Parathyroid adenoma (tissue), 2 donors: Measurements from ENCODE around the gene SH3PXD2B.

Source experiments
- H2AFZ ChIP-seq: fragments of 300-600 bp; sonication (generic); one replicate; pipeline ENCODE4 v1.7.0; 2017; ENCODE audit warnings: antibody characterized with exemption, mild to moderate bottlenecking
- H3K27ac ChIP-seq: fragments of 300-600 bp; sonication (generic); one replicate; pipeline ENCODE4 v1.7.0; 2017
- H3K27me3 ChIP-seq: fragments of 300-600 bp; sonication (generic); one replicate; pipeline ENCODE4 v1.7.0; 2017; ENCODE audit warnings: low read length; ENCODE audit not compliant: control insufficient read depth, insufficient read depth
- H3K36me3 ChIP-seq: fragments of 300-600 bp; sonication (generic); one replicate; pipeline ENCODE4 v1.7.0; 2017; ENCODE audit warnings: low read length; ENCODE audit not compliant: control insufficient read depth, insufficient read depth
- H3K4me1 ChIP-seq: fragments of 300-600 bp; sonication (generic); one replicate; pipeline ENCODE4 v1.7.0; 2017; ENCODE audit warnings: control low read depth
- H3K4me2 ChIP-seq: fragments of 300-600 bp; sonication (generic); one replicate; pipeline ENCODE4 v1.7.0; 2017; ENCODE audit warnings: low read length
- H3K4me3 ChIP-seq: fragments of 300-600 bp; sonication (generic); one replicate; pipeline ENCODE4 v1.7.0; 2017; ENCODE audit warnings: low read depth, low read length
- H3K79me2 ChIP-seq: fragments of 300-600 bp; sonication (generic); one replicate; pipeline ENCODE4 v1.7.0; 2017; ENCODE audit warnings: control low read depth
- H3K9ac ChIP-seq: fragments of 300-600 bp; sonication (generic); one replicate; pipeline ENCODE4 v1.7.0; 2017; ENCODE audit warnings: mild to moderate bottlenecking
- H3K9me3 ChIP-seq: fragments of 300-600 bp; sonication (generic); one replicate; pipeline ENCODE4 v1.7.0; 2017; ENCODE audit warnings: low read length; ENCODE audit not compliant: control insufficient read depth
- CTCF ChIP-seq: fragments of 300-600 bp; sonication (generic); IDR thresholded peaks from one replicate; pipeline ENCODE4 v1.7.0; 2017; ENCODE audit warnings: antibody characterized with exemption, mild to moderate bottlenecking
- donor health status: primary hyperparathyroidism.

SH3PXD2B gene

GRCh38 chr5:172492097-172492840, 37.9 kb upstream of the SH3PXD2B start:
- no peak for TF ChIP-seq CTCF
- H3K4me3 ChIP-seq, result no peak overlapping the region
- H3K9ac ChIP-seq, result no peak overlapping the region
- no peaks in the 10 kb centered on the region for H3K36me3 ChIP-seq
- H3K27ac ChIP-seq, result no peak overlapping the region
- H3K9me3 ChIP-seq, result no peaks in the 10 kb centered on the region
- no peak overlapping the region for H3K4me2 ChIP-seq
- H2AFZ ChIP-seq, result no peak overlapping the region
- H3K27me3 ChIP-seq, result no peaks in the 10 kb centered on the region
- H3K4me1 ChIP-seq, result no peaks in the 10 kb centered on the region
- no peaks in the 10 kb centered on the region for H3K79me2 ChIP-seq

GRCh38 chr5:172491481-172491880, 37.2 kb upstream of the SH3PXD2B start:
- H3K79me2 ChIP-seq, result no peaks in the 10 kb centered on the region
- no peak overlapping the region for H3K9ac ChIP-seq
- H3K36me3 ChIP-seq, result no peaks in the 10 kb centered on the region
- no peaks in the 10 kb centered on the region for H3K4me1 ChIP-seq
- no peak for TF ChIP-seq CTCF
- H3K4me2 ChIP-seq, result no peak overlapping the region
- H3K4me3 ChIP-seq, result no peak overlapping the region
- no peak overlapping the region for H2AFZ ChIP-seq
- H3K27ac ChIP-seq, result no peak overlapping the region
- no peaks in the 10 kb centered on the region for H3K9me3 ChIP-seq
- no peaks in the 10 kb centered on the region for H3K27me3 ChIP-seq

GRCh38 chr5:172490514-172491461, 36.5 kb upstream of the SH3PXD2B start:
- Histone ChIP-seq H3K4me3 (no peak overlapping the region), H3K79me2 (no peaks in the 10 kb centered on the region), H3K36me3 (no peaks in the 10 kb centered on the region)

GRCh38 chr5:172488221-172488620, 33.9 kb upstream of the SH3PXD2B start:
- Histone ChIP-seq H3K79me2 (no peaks in the 10 kb centered on the region), H3K36me3 (no peaks in the 10 kb centered on the region), H3K27ac (no peak overlapping the region), H3K27me3 (no peaks in the 10 kb centered on the region), H3K9ac (no peak overlapping the region), H3K4me1 (peaks cover 2% of the 10 kb centered on the region), H3K4me3 (no peak overlapping the region), H3K4me2 (no peak overlapping the region), H2AFZ (no peak overlapping the region), H3K9me3 (no peaks in the 10 kb centered on the region)
- no peak for TF ChIP-seq CTCF

More at GRCh38 chr5:172490514-172491461, 36.5 kb upstream of the SH3PXD2B start:
- no peak overlapping the region for H2AFZ ChIP-seq
- TF ChIP-seq CTCF, result no peak
- H3K9ac ChIP-seq, result no peak overlapping the region
- H3K27me3 ChIP-seq, result no peaks in the 10 kb centered on the region
- H3K4me1 ChIP-seq, result no peaks in the 10 kb centered on the region
- no peaks in the 10 kb centered on the region for H3K9me3 ChIP-seq
- H3K27ac ChIP-seq, result no peak overlapping the region
- no peak overlapping the region for H3K4me2 ChIP-seq
